HepG2 (cell line): Measurements from ENCODE around the gene FAM3A. TPM values are rescaled to one million over a fixed set of nuclear protein-coding genes. Genes with fewer than 3 reads are reported as not detected.

Source experiments
- ATAC-seq: fragments of 200-7000 bp; cut with Tn5 transposase; 3 replicates; pipeline ENCODE4 v1.9.1; 2020; ENCODE audit warnings: mild to moderate bottlenecking, moderate library complexity
- BruUV-seq: library from RNA; stranded (reverse); fragments of 400-500 nt; replicated peaks from 2 replicates; lab custom pipeline; 2021; lab: Mats Ljungman, UMichigan
- CTCF ChIA-PET: fragments of 300-600 bp; formaldehyde crosslinking; extraction: SDS; loops from one replicate; lab custom pipeline; 2021; ENCODE audit warnings: low total read pairs, inconsistent platforms, low intra/inter-chr PET ratio; lab: Yijun Ruan, JAX
- POLR2A ChIA-PET: fragments of 350-600 bp; sonication (Branson Sonifier 250); formaldehyde crosslinking; loops from one replicate; lab custom pipeline; 2020; ENCODE audit warnings: antibody characterized with exemption, inconsistent platforms; lab: Yijun Ruan, JAX
- DNase-seq: peaks from one replicate; pipeline ENCODE4 v3.0.0-alpha.2; 2015; ENCODE audit warnings: low spot score
- FAIRE-seq: peaks from 3 replicates; lab custom pipeline; 2011; peaks lifted over from hg19 to GRCh38; lab: Jason Lieb, UNC
- H2AFZ ChIP-seq: one replicate; pipeline ENCODE4 v1.6.1; 2011; ENCODE audit warnings: low read length, inconsistent platforms
- H3K27ac ChIP-seq: fragments of 300-600 bp; 3 replicates; pipeline ENCODE4 v1.8.0; 2011; ENCODE audit warnings: mixed run types, mild to moderate bottlenecking, mixed read lengths, low read length, inconsistent platforms; ENCODE audit not compliant: insufficient read depth; ENCODE audit errors: extremely low read length
- H3K27me3 ChIP-seq, 2 experiments: fragments of 200-600 bp in 1 of 2; 2 replicates in 1 of 2; 3 replicates in 1 of 2; pipeline versions ENCODE4 v1.6.0 to v1.8.0; 2011; ENCODE audit warnings: low read length in 2 of 2, mild to moderate bottlenecking in 2 of 2, moderate library complexity in 2 of 2, inconsistent platforms in 1 of 2; ENCODE audit not compliant: insufficient read depth in 2 of 2, control insufficient read depth in 1 of 2
- H3K36me3 ChIP-seq, 2 experiments: fragments of 200-600 bp in 1 of 2; replicated peaks in 1 of 2; 2 replicates in 1 of 2; 3 replicates in 1 of 2; pipeline versions ENCODE4 v1.5.1 to v1.8.0; 2011; ENCODE audit warnings: low read length in 2 of 2, inconsistent platforms in 1 of 2; ENCODE audit not compliant: insufficient read depth in 2 of 2, control insufficient read depth in 1 of 2
- H3K4me1 ChIP-seq: 2 replicates; pipeline ENCODE4 v1.5.1; 2012; ENCODE audit warnings: low read length, inconsistent platforms; ENCODE audit not compliant: insufficient read depth
- H3K4me2 ChIP-seq: 2 replicates; pipeline ENCODE4 v1.6.0; 2011; ENCODE audit warnings: low read depth, low read length, inconsistent platforms
- H3K4me3 ChIP-seq, 3 experiments: fragments of 200-600 bp in 1 of 3; sonication (generic), shearing (Covaris generic) in 1 of 3; replicated peaks in 1 of 3; 2 replicates each; pipeline ENCODE4 v1.5.1; 2011 to 2016; ENCODE audit warnings: low read length in 3 of 3, inconsistent platforms in 2 of 3, low read depth in 2 of 3, mild to moderate bottlenecking in 2 of 3, control low read depth in 1 of 3, mixed read lengths in 1 of 3; ENCODE audit not compliant: insufficient read depth in 1 of 3
- H3K79me2 ChIP-seq: one replicate; pipeline ENCODE4 v1.6.1; 2011; ENCODE audit warnings: low read length, inconsistent platforms; ENCODE audit not compliant: insufficient read depth
- H3K9ac ChIP-seq: 2 replicates; pipeline ENCODE4 v1.6.0; 2011; ENCODE audit warnings: mild to moderate bottlenecking, low read depth, low read length, inconsistent platforms; ENCODE audit not compliant: insufficient read depth
- H3K9me3 ChIP-seq: 2 replicates; pipeline ENCODE4 v1.5.1; 2012; ENCODE audit warnings: mild to moderate bottlenecking, low read length
- H4K20me1 ChIP-seq: 2 replicates; pipeline ENCODE4 v1.6.0; 2011; ENCODE audit warnings: inconsistent platforms, mild to moderate bottlenecking, low read length, moderate library complexity; ENCODE audit not compliant: insufficient read depth
- ATF4 ChIP-seq, 2 experiments: fragments of 450-650 bp in 1 of 2; sonication (generic) in 1 of 2; formaldehyde crosslinking; IDR thresholded peaks; 2 replicates each; pipeline versions ENCODE4 v1.5.0 to v1.8.0; 2020 to 2022; ENCODE audit warnings: mild to moderate bottlenecking in 1 of 2, missing genetic modification reagents in 1 of 2
- CSRNP1 ChIP-seq: sonication (generic); formaldehyde crosslinking; IDR thresholded peaks from 2 replicates; pipeline ENCODE4 v1.8.1; 2023; ENCODE audit warnings: mild to moderate bottlenecking, missing genetic modification reagents
- GPN1 ChIP-seq: sonication (generic); formaldehyde crosslinking; IDR thresholded peaks from 2 replicates; pipeline ENCODE4 v1.5.1; 2020; ENCODE audit warnings: missing genetic modification reagents, borderline replicate concordance
- HNRNPL ChIP-seq: fragments of 200-400 bp; formaldehyde crosslinking; IDR thresholded peaks from 2 replicates; pipeline ENCODE4 v1.6.1; 2017; ENCODE audit warnings: mild to moderate bottlenecking, low read depth, low read length
- IRF2 ChIP-seq: IDR thresholded peaks from 2 replicates; pipeline ENCODE4 v1.6.1; 2018; ENCODE audit warnings: missing genetic modification reagents, missing compliant biosample characterization
- NFE2L1 ChIP-seq: sonication (generic); formaldehyde crosslinking; IDR thresholded peaks from 2 replicates; pipeline ENCODE4 v1.4.0; 2020; ENCODE audit warnings: missing genetic modification reagents, mild to moderate bottlenecking, borderline replicate concordance
- PRDM15 ChIP-seq: sonication (generic); formaldehyde crosslinking; IDR thresholded peaks from 2 replicates; pipeline ENCODE4 v1.4.0; 2020; ENCODE audit warnings: missing genetic modification reagents
- RFX3 ChIP-seq: IDR thresholded peaks from 2 replicates; pipeline ENCODE4 v1.6.1; 2016; ENCODE audit warnings: missing biosample characterization, missing genetic modification reagents
- RFXAP ChIP-seq: sonication (generic); formaldehyde crosslinking; IDR thresholded peaks from 2 replicates; pipeline ENCODE4 v1.4.0; 2020; ENCODE audit warnings: missing genetic modification reagents, borderline replicate concordance
- ZBTB25 ChIP-seq: IDR thresholded peaks from 2 replicates; pipeline ENCODE4 v1.6.1; 2018; ENCODE audit warnings: missing genetic modification reagents
- ZNF547 ChIP-seq: sonication (generic); formaldehyde crosslinking; IDR thresholded peaks from 2 replicates; pipeline ENCODE4 v1.5.1; 2020; ENCODE audit warnings: mild to moderate bottlenecking, missing genetic modification reagents
- WGBS: methylation state at CpG from one replicate; pipeline ENCODE4 v1.1.6; 2017; ENCODE audit warnings: low lambda C conversion rate; 5-methylcytosine and 5-hydroxymethylcytosine counted together
- in situ Hi-C: cut with HindIII; loops from 2 replicates; pipeline ENCODE4 v1.10.0; 2017; ENCODE audit warnings: low pct_unique_long_range_greater_than_20kb; ENCODE audit not compliant: extremely low pct_ligation_motif_present
- intact Hi-C: fragments of 100-400 bp; cut with micrococcal nuclease; formaldehyde crosslinking; loops from one replicate; pipeline ENCODE4 v1.10.0; 2022; ENCODE audit not compliant: unreplicated experiment
- polyA plus RNA-seq, 8 experiments: library from polyadenylated mRNA; depleted of rRNA in 3 of 8; stranded (reverse) in 7 of 8; unstranded in 1 of 8; fragments of >200 nt; fragmentation: Illumina TruSeq in 4 of 8; extraction: Trizol in 4 of 8; gene quantifications; 2 replicates each; pipeline versions ENCODE4 v1.2.1 to v1.2.3, GENCODE V29; 2011 to 2016; ENCODE audit warnings: low read depth in 4 of 8, missing spikeins in 1 of 8, mixed read lengths in 1 of 8; ENCODE audit not compliant: insufficient read depth in 1 of 8
- total RNA-seq, 5 experiments: library from RNA; depleted of rRNA; stranded (reverse); fragments of >200 nt; fragmentation: Illumina TruSeq; extraction: Trizol; gene quantifications; 2 replicates each; pipeline ENCODE4 v1.2.3, GENCODE V29; 2016; ENCODE audit warnings: low read depth in 1 of 5

FAM3A gene
- total and polyA plus RNA-seq, 2 of the 13 experiments (the other 11 are each of a cell fraction or from before 2014, with no cell fraction given) = 11.2 to 22.7 TPM

GRCh38 chrX:154469114-154469513 lies 46.9 kb downstream of the FAM3A start:
- no peak overlapping the region for H3K9ac ChIP-seq
- TF ChIP-seq GPN1 (CRISPR knock-in tag) (no peak), RFX3 (CRISPR knock-in tag) (no peak), ATF4 (CRISPR knock-in tag; IDR thresholded peaks at IDR 0.05) (no peak), RFXAP (CRISPR knock-in tag) (no peak)
- ChIA-PET CTCF (no interaction called here), POLR2A (interaction anchor here (1.0 kb wide), 1 partner anchor 10 kb away, joined by 4 read pairs; the partner anchor contains the start of gene LAGE3)
- no peak overlapping the region for H3K27ac ChIP-seq
- FAIRE-seq (no peak), ATAC-seq (no peak), DNase-seq (no peak)
- BruUV-seq = no TSS peak
- no peaks in the 10 kb centered on the region for H3K9me3 ChIP-seq
- intact Hi-C loops (no loop called here), in situ Hi-C loops (no loop called here)
- peaks cover 5 to 6% of the 10 kb centered on the region in 2 experiments; a peak in 1 of 5 replicates for H3K36me3 ChIP-seq
- no peaks in the 10 kb centered on the region for H4K20me1 ChIP-seq
- no peak overlapping the region for H2AFZ ChIP-seq
- H3K4me1 ChIP-seq = peaks cover 12% of the 10 kb centered on the region; the same call in 1 of the 2 replicates
- no peaks in the 10 kb centered on the region for H3K79me2 ChIP-seq
- no peak overlapping the region for H3K4me2 ChIP-seq
- 100% methylated on average over 3 of the region's 9 CpGs for WGBS
- H3K4me3 ChIP-seq = no peak overlapping the region
- H3K27me3 ChIP-seq = no peaks in the 10 kb centered on the region

- no peaks in the 10 kb centered on the region for H3K27me3 ChIP-seq
- no peaks in the 10 kb centered on the region for H3K79me2 ChIP-seq
- peaks cover 5 to 6% of the 10 kb centered on the region in 2 experiments; a peak in 2 of 5 replicates for H3K36me3 ChIP-seq
- no peak overlapping the region for H3K9ac ChIP-seq
- BruUV-seq = no TSS peak
- H3K27ac ChIP-seq = no peak overlapping the region
- H3K4me3 ChIP-seq = no peak overlapping the region
- 100% methylated on average over 4 of the region's 23 CpGs for WGBS
- H4K20me1 ChIP-seq = no peaks in the 10 kb centered on the region
- in situ Hi-C loops = no loop called here
- H3K4me2 ChIP-seq = no peak overlapping the region
- peaks cover 12% of the 10 kb centered on the region; the same call in 1 of the 2 replicates for H3K4me1 ChIP-seq
- DNase-seq (no peak), FAIRE-seq (no peak), ATAC-seq (no peak)
- ChIA-PET POLR2A (no interaction called here), CTCF (no interaction called here)
- intact Hi-C loops = no loop called here
- no peak overlapping the region for H2AFZ ChIP-seq
- no peaks in the 10 kb centered on the region for H3K9me3 ChIP-seq
- no peak for TF ChIP-seq NFE2L1 (CRISPR knock-in tag)
- no peak for TF ChIP-seq CSRNP1 (CRISPR knock-in tag)
- TF ChIP-seq PRDM15 (CRISPR knock-in tag) = no peak
- no peak for TF ChIP-seq HNRNPL
- TF ChIP-seq ZBTB25 (CRISPR knock-in tag) = no peak
- TF ChIP-seq ZNF547 (CRISPR knock-in tag) = no peak
- no peak for TF ChIP-seq IRF2 (CRISPR knock-in tag)
Measured at GRCh38 chrX:154468217-154468616, 47.8 kb downstream of the FAM3A start.
